ENCODE measurements around the gene PRAMEF5.
"Not testable (repeated sequence)": the region's sequence is repeated elsewhere in the genome, so short reads cannot be mapped to it uniquely, and the experiment has no call there.

DNA sequence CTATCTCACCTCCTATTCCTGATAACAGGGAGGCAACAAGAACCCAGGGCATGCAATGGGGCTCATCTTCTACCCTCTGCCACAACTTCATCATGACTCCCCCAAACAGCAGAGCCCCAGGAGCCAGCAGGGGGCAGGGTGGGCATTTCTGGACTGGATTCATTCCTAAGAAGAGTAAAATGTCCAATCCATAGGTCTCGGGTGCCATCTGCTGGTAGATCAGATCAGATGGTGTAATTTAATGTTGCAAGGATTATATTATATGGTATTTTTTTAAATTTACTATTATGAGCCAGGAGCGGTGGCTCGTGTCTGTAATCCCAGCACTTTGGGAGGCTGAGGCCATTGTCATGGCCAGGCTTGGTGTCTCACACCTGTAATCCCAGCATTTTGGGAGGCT lies 11.1 kb downstream of the PRAMEF5 start:
- TF ChIP-seq, protein P1, sequence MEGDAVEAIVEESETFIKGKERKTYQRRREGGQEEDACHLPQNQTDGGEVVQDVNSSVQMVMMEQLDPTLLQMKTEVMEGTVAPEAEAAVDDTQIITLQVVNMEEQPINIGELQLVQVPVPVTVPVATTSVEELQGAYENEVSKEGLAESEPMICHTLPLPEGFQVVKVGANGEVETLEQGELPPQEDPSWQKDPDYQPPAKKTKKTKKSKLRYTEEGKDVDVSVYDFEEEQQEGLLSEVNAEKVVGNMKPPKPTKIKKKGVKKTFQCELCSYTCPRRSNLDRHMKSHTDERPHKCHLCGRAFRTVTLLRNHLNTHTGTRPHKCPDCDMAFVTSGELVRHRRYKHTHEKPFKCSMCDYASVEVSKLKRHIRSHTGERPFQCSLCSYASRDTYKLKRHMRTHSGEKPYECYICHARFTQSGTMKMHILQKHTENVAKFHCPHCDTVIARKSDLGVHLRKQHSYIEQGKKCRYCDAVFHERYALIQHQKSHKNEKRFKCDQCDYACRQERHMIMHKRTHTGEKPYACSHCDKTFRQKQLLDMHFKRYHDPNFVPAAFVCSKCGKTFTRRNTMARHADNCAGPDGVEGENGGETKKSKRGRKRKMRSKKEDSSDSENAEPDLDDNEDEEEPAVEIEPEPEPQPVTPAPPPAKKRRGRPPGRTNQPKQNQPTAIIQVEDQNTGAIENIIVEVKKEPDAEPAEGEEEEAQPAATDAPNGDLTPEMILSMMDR (tag by site-specific recombination; IDR thresholded peaks at IDR 0.05) = not testable (repeated sequence)
- not testable (repeated sequence) for TF ChIP-seq GLIS2 (tag by site-specific recombination; IDR thresholded peaks at IDR 0.05); ZNF510 (tag by site-specific recombination; IDR thresholded peaks at IDR 0.05; ENCODE audit: insufficient replicate concordance); ZNF830 (tag by site-specific recombination; IDR thresholded peaks at IDR 0.05; ENCODE audit: low read depth); ZBTB1 (tag by site-specific recombination; IDR thresholded peaks at IDR 0.05); ZSCAN16 (tag by site-specific recombination; IDR thresholded peaks at IDR 0.05); ZNF274 (IDR thresholded peaks at IDR 0.05; ENCODE audit: low read length); ZNF274 (tag by site-specific recombination; IDR thresholded peaks at IDR 0.05; ENCODE audit: borderline replicate concordance)

Measured in HEK293 (cell line).